GM19324 (cell line): ENCODE data around the gene CWC22.

Source experiments
- ATAC-seq: cut with Tn5 transposase; IDR thresholded peaks from one replicate; pipeline ENCODE4 v1.9.1; 2021; ENCODE audit warnings: mild to moderate bottlenecking, moderate library complexity; ENCODE audit not compliant: unreplicated experiment, low FRiP score

Gene CWC22

GRCh38 chr2:179909845-179910734 is 97.0 kb downstream of the CWC22 start:
- ATAC-seq = no peak

DNA sequence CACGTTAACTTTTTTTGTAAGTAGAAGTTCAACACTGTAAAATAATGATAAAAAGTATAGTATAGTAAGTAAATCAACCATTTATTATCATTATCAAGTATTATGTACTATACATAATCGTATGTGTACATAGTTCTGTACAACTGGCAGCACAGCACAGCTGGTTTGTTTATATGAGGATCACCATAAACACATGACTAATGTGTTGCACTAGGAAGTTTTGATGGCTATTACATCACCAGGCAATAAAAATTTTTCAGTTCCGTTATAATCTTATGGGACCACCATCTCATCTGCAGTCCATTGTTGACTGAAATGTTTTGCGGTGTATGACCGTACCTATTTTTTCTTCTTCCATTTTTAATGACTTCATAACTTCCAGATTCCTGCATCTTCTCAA is 106.4 kb downstream of the CWC22 start:
- ATAC-seq = no peak

DNA sequence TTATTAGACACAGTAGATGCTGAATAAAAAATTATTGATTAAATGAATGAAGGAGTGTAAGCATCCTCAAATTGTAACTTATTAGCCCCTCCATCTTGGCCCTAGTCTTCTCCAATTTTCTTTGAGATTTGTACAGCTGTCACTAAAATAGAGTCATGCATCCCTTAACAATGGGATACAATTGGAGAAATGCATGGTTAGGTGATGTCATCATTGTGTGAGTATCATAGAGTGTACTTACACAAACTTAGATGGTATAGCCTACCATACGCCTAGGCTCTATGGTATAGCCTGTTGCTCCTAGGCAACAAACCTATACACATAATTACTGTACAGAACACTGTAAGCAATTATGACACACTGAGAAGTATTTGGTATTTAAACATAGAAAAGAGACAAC is 107.4 kb downstream of the CWC22 start:
- no peak for ATAC-seq

- peak; percentile 82 for ATAC-seq
Measured at GRCh38 chr2:179898873-179899272, 108.2 kb downstream of the CWC22 start.
